ENCODE measurements around the gene CEP112. TPM values are rescaled to one million over a fixed set of nuclear protein-coding genes. Genes with fewer than 3 reads are reported as not detected.

CEP112 gene
- total and polyA plus RNA-seq, 2 experiments from 2014 or later, result 4.0 to 4.3 TPM

GRCh38 chr17:65685110-65685509, 506.8 kb downstream of the CEP112 start:
- Histone ChIP-seq H2AFZ (no peak overlapping the region), H3K79me2 (replicated peaks; ENCODE audit: insufficient read depth) (no peaks in the 10 kb centered on the region), H3K9me2 (ENCODE audit: insufficient read depth) (no peaks in the 10 kb centered on the region), H3K4me2 (no peak overlapping the region), H3K4me1 (ENCODE audit: insufficient read depth) (no peaks in the 10 kb centered on the region; the same call in 1 of the 2 replicates), H3K27me3 (ENCODE audit: insufficient read depth) (peaks cover 7% of the 10 kb centered on the region; the same call in 1 of the 2 replicates), H3F3A (replicated peaks; ENCODE audit: low read depth) (no peaks in the 10 kb centered on the region), H3K36me3 (ENCODE audit: insufficient read depth) (no peaks in the 10 kb centered on the region), H3K4me3 (no peak overlapping the region), H3K27ac (ENCODE audit: low read depth) (no peak overlapping the region), H4K20me1 (replicated peaks; ENCODE audit: insufficient read depth) (no peaks in the 10 kb centered on the region)
- Mint-ChIP-seq H3K9me3 (no peaks in the 10 kb centered on the region; the same call in 2 of the 3 replicates), H3K4me1 (peaks cover 2% of the 10 kb centered on the region), H3K36me3 (ENCODE audit: low read depth) (no peaks in the 10 kb centered on the region; the same call in 2 of the 3 replicates), H3K27ac (no peak overlapping the region), H3K27me3 (ENCODE audit: insufficient read depth, low read depth, poor library complexity) (peaks cover 3% of the 10 kb centered on the region), H3K4me3 (no peak overlapping the region)
- TF ChIP-seq ZNF331 (CRISPR knock-in tag; IDR thresholded peaks at IDR 0.05; ENCODE audit: low read depth) (no peak), ZNF462 (CRISPR knock-in tag; IDR thresholded peaks at IDR 0.05) (no peak)
- no peak for ATAC-seq
- DNase-seq (ENCODE audit: low spot score), result no peak

GRCh38 chr17:65684631-65685030, 507.3 kb downstream of the CEP112 start:
- H3K79me2 ChIP-seq (replicated peaks; ENCODE audit: insufficient read depth), result no peaks in the 10 kb centered on the region
- Mint-ChIP-seq H3K27ac (no peak overlapping the region), H3K27me3 (ENCODE audit: insufficient read depth, low read depth, poor library complexity) (peaks cover 3% of the 10 kb centered on the region), H3K4me1 (peaks cover 2% of the 10 kb centered on the region), H3K9me3 (no peaks in the 10 kb centered on the region; the same call in 2 of the 3 replicates), H3K36me3 (ENCODE audit: low read depth) (no peaks in the 10 kb centered on the region; the same call in 2 of the 3 replicates), H3K4me3 (no peak overlapping the region)
- ATAC-seq (no peak), DNase-seq (ENCODE audit: low spot score) (no peak)
- no peaks in the 10 kb centered on the region for H3K36me3 ChIP-seq (ENCODE audit: insufficient read depth)
- no peaks in the 10 kb centered on the region for H3K9me2 ChIP-seq (ENCODE audit: insufficient read depth)
- H3K27ac ChIP-seq (ENCODE audit: low read depth), result no peak overlapping the region
- no peak overlapping the region for H3K4me2 ChIP-seq
- H3K27me3 ChIP-seq (ENCODE audit: insufficient read depth), result peaks cover 7% of the 10 kb centered on the region; the same call in 1 of the 2 replicates
- H4K20me1 ChIP-seq (replicated peaks; ENCODE audit: insufficient read depth), result no peaks in the 10 kb centered on the region
- H3K4me3 ChIP-seq, result no peak overlapping the region
- no peaks in the 10 kb centered on the region; the same call in 1 of the 2 replicates for H3K4me1 ChIP-seq (ENCODE audit: insufficient read depth)
- no peaks in the 10 kb centered on the region for H3F3A ChIP-seq (replicated peaks; ENCODE audit: low read depth)
- H2AFZ ChIP-seq, result no peak overlapping the region
- no peak for TF ChIP-seq ZNF331 (CRISPR knock-in tag; IDR thresholded peaks at IDR 0.05; ENCODE audit: low read depth)
- no peak for TF ChIP-seq CTCF (conservative IDR thresholded peaks at IDR 0.05; ENCODE audit: low read depth in 2 of 2)
- no peak for TF ChIP-seq ZNF114 (CRISPR knock-in tag; IDR thresholded peaks at IDR 0.05)
- no peak for TF ChIP-seq EZH2 (IDR thresholded peaks at IDR 0.05; ENCODE audit: low read depth, unreplicated experiment)
- no peak for TF ChIP-seq EZH2phosphoT487 (IDR thresholded peaks at IDR 0.05; ENCODE audit: unreplicated experiment)
